SK-N-SH (cell line): ENCODE measurements around the gene UBL7. TPM values are rescaled to one million over a fixed set of nuclear protein-coding genes. Genes with fewer than 3 reads are reported as not detected.
"Not testable (repeated sequence)": the region's sequence is repeated elsewhere in the genome, so short reads cannot be mapped to it uniquely, and the experiment has no call there.

Experiments used
- CTCF ChIA-PET: fragments of 300-600, 350-600 bp; formaldehyde crosslinking; extraction: SDS; loops from one replicate; lab custom pipeline; 2021; lab: Yijun Ruan, JAX
- POLR2A ChIA-PET: fragments of 350-600 bp; sonication (Branson Sonifier 250); formaldehyde crosslinking; extraction: SDS; loops from one replicate; lab custom pipeline; 2020; ENCODE audit warnings: antibody characterized with exemption, inconsistent platforms; lab: Yijun Ruan, JAX
- DNase-seq: peaks from one replicate; pipeline ENCODE4 v3.0.0; 2012
- H2AFZ ChIP-seq: fragments of 200-600 bp; sonication (generic); 2 replicates; pipeline ENCODE4 v1.8.1; 2016; ENCODE audit warnings: antibody characterized with exemption, mild to moderate bottlenecking, low read depth
- H3F3A ChIP-seq: fragments of 200-600 bp; sonication (generic); replicated peaks from 2 replicates; pipeline ENCODE3; 2016; ENCODE audit warnings: antibody characterized with exemption, mild to moderate bottlenecking; ENCODE audit not compliant: insufficient read depth
- H3K27ac ChIP-seq, 2 experiments: fragments of 200-500 bp in 1 of 2; fragments of 200-600 bp in 1 of 2; sonication (Bioruptor generic) in 1 of 2; sonication (generic), shearing (Covaris generic) in 1 of 2; 2 replicates each; pipeline versions ENCODE4 v1.5.1 to v1.6.1; 2014 to 2016; ENCODE audit warnings: low read depth in 2 of 2, inconsistent platforms in 1 of 2, low read length in 1 of 2, mild to moderate bottlenecking in 1 of 2, mixed read lengths in 1 of 2
- H3K27me3 ChIP-seq: fragments of 200-600 bp; sonication (generic), shearing (Covaris generic); 2 replicates; pipeline ENCODE4 v1.6.1; 2016; ENCODE audit warnings: mixed run types; ENCODE audit not compliant: insufficient read depth
- H3K36me3 ChIP-seq, 2 experiments: fragments of 200-500 bp in 1 of 2; fragments of 200-600 bp in 1 of 2; sonication (Bioruptor generic) in 1 of 2; sonication (generic) in 1 of 2; replicated peaks in 1 of 2; 2 replicates each; pipeline versions ENCODE3 to v1.5.1; 2014 to 2016; ENCODE audit warnings: low read length in 1 of 2, mild to moderate bottlenecking in 1 of 2; ENCODE audit not compliant: insufficient read depth in 2 of 2, control insufficient read depth in 1 of 2
- H3K4me1 ChIP-seq, 2 experiments: fragments of 200-500 bp in 1 of 2; fragments of 200-600 bp in 1 of 2; sonication (Bioruptor generic) in 1 of 2; sonication (generic), shearing (Covaris generic) in 1 of 2; 2 replicates each; pipeline versions ENCODE4 v1.5.1 to v1.6.1; 2014 to 2016; ENCODE audit warnings: low read depth in 1 of 2, low read length in 1 of 2, mixed run types in 1 of 2; ENCODE audit not compliant: insufficient read depth in 2 of 2, control insufficient read depth in 1 of 2
- H3K4me2 ChIP-seq: fragments of 200-600 bp; sonication (generic), shearing (Covaris generic); 2 replicates; pipeline ENCODE4 v1.6.1; 2017; ENCODE audit warnings: mixed run types
- H3K4me3 ChIP-seq, 2 experiments: fragments of 200-500 bp in 1 of 2; fragments of 200-600 bp in 1 of 2; sonication (Bioruptor generic) in 1 of 2; sonication (generic), shearing (Covaris generic) in 1 of 2; 2 replicates each; pipeline versions ENCODE4 v1.5.1 to v1.8.1; 2014 to 2016; ENCODE audit warnings: low read depth in 2 of 2, inconsistent platforms in 1 of 2, low read length in 1 of 2, mild to moderate bottlenecking in 1 of 2, mixed read lengths in 1 of 2, moderate library complexity in 1 of 2
- H3K79me2 ChIP-seq: fragments of 200-600 bp; sonication (generic); 2 replicates; pipeline ENCODE4 v1.8.1; 2017; ENCODE audit warnings: mild to moderate bottlenecking; ENCODE audit not compliant: insufficient read depth
- H3K9ac ChIP-seq: fragments of 200-600 bp; sonication (generic); 2 replicates; pipeline ENCODE4 v1.6.1; 2017; ENCODE audit warnings: mixed run types
- H3K9me2 ChIP-seq: fragments of 200-600 bp; sonication (generic); 2 replicates; pipeline ENCODE4 v1.6.1; 2017; ENCODE audit warnings: mixed run types
- H3K9me3 ChIP-seq: fragments of 200-600 bp; sonication (generic); 2 replicates; pipeline ENCODE4 v1.6.1; 2017; ENCODE audit warnings: mixed run types, mild to moderate bottlenecking, moderate library complexity
- H4K20me1 ChIP-seq: fragments of 200-600 bp; sonication (generic); 2 replicates; pipeline ENCODE4 v1.6.1; 2017; ENCODE audit warnings: mild to moderate bottlenecking, mixed run types; ENCODE audit not compliant: insufficient read depth
- EP300 ChIP-seq, 2 experiments: IDR thresholded peaks; 2 replicates each; pipeline versions ENCODE4 v1.4.0 to v1.6.1; 2012; ENCODE audit warnings: borderline replicate concordance in 1 of 2, low read depth in 1 of 2, low read length in 1 of 2
- EZH2phosphoT487 ChIP-seq: fragments of 200-600 bp; sonication (generic); IDR thresholded peaks from 2 replicates; pipeline ENCODE4 v1.6.1; 2017; ENCODE audit warnings: low read depth, mixed run types, mild to moderate bottlenecking, antibody characterized with exemption, moderate library complexity, borderline replicate concordance
- MEF2A ChIP-seq: IDR thresholded peaks from 2 replicates; pipeline ENCODE4 v1.4.0; 2012; ENCODE audit warnings: low read depth, borderline replicate concordance
- MXI1 ChIP-seq: IDR thresholded peaks from 2 replicates; pipeline ENCODE4 v1.6.1; 2012; ENCODE audit warnings: mild to moderate bottlenecking, low read depth, low read length, improper control_type of control experiment
- NFIC ChIP-seq: IDR thresholded peaks from 2 replicates; pipeline ENCODE4 v1.4.0; 2012; ENCODE audit warnings: borderline replicate concordance
- POLR2AphosphoS5 ChIP-seq: IDR thresholded peaks from 2 replicates; pipeline ENCODE4 v1.6.1; 2012; ENCODE audit warnings: low read depth, low read length
- RAD21 ChIP-seq: IDR thresholded peaks from 2 replicates; pipeline ENCODE4 v1.6.1; 2012; ENCODE audit warnings: mild to moderate bottlenecking, low read length
- RCOR1 ChIP-seq: fragments of 150-350 bp; IDR thresholded peaks from 2 replicates; pipeline ENCODE4 v1.6.1; 2017; ENCODE audit warnings: antibody characterized with exemption, low read length
- RXRA ChIP-seq: IDR thresholded peaks from 2 replicates; pipeline ENCODE4 v1.4.0; 2012; ENCODE audit warnings: low read depth, mild to moderate bottlenecking, borderline replicate concordance
- TAF1 ChIP-seq: IDR thresholded peaks from 2 replicates; pipeline ENCODE4 v1.6.1; 2012; ENCODE audit warnings: low read depth, mild to moderate bottlenecking, low read length, moderate library complexity, borderline replicate concordance
- TEAD4 ChIP-seq: IDR thresholded peaks from 2 replicates; pipeline ENCODE4 v1.4.0; 2012; ENCODE audit warnings: mild to moderate bottlenecking, borderline replicate concordance; ENCODE audit not compliant: insufficient read depth
- WGBS: methylation state at CpG from one replicate; pipeline ENCODE4 v1.1.6; 2017; ENCODE audit warnings: low lambda C conversion rate; 5-methylcytosine and 5-hydroxymethylcytosine counted together
- polyA plus RNA-seq, 3 experiments: library from polyadenylated mRNA; depleted of rRNA; stranded (reverse); fragments of >200 nt; gene quantifications; 2 replicates each; pipeline ENCODE4 v1.2.3, GENCODE V29; 2012
- TF ChIP-seq, protein P1 (sequence below): IDR thresholded peaks from 2 replicates; pipeline ENCODE4 v1.4.0; 2012; ENCODE audit warnings: low read depth, borderline replicate concordance
- TF ChIP-seq, protein P2 (sequence below): fragments of 200-600 bp; sonication (generic); IDR thresholded peaks from 2 replicates; pipeline ENCODE4 v1.6.1; 2017; ENCODE audit warnings: antibody characterized with exemption, mild to moderate bottlenecking, moderate library complexity
- TF ChIP-seq, protein P3 (sequence below): IDR thresholded peaks from 2 replicates; pipeline ENCODE4; 2012

UBL7 gene
- polyA plus RNA-seq, 1 of the 3 experiments (the other 2 are of a cell fraction): 81.1 TPM

DNA sequence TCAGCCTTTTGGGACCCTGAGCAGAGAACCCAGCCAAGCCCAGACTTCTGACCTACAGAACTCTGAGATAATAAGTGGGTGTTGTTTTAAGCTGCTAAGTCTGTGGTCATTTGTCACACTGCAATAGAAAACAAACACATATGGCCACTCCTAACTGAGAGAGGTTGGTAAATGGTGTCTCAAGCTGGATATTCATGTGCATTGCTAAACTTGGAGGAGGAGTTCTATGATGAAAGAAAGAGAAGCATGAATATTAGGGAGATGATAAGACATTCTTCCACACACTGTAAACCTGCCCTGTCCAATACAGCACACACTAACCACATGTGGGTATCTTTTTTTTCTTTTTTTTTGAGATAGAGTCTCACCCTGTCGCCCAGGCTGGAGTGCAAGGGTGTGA is 27.8 kb upstream of the UBL7 start:
- ChIA-PET CTCF (interaction anchor here (1.1 to 2.4 kb wide), 8 partner anchors 10 to 116 kb away, joined by 3 to 14 read pairs (median 4); partner anchors contain the start of gene UBL7), POLR2A (interaction anchor here (1.6 kb wide), 1 partner anchor 115 kb away, joined by 5 read pairs; no protein-coding TSS in a partner anchor)

DNA sequence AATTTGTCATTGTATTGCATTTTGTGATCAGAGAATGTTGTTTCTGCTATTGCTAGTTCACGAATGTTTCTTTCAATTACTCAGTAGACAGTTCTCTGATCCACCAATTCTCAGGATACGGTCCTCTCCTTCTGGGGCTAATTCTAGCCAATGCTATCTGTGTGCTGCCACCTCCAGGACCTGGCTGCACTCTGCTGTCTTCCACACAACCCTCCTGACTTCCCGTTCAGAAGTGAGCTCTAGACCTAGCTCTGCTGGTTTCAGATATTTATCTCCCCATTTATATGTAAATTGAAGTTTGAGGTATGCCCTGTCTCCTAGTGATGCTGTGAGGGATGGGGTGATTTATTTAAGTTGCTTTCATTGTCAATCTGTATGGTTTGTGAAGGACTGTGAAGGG is 21.7 kb upstream of the UBL7 start:
- Histone ChIP-seq H3K4me2 (no peak overlapping the region), H4K20me1 (no peaks in the 10 kb centered on the region), H3K4me3 (no peak overlapping the region), H3K79me2 (no peaks in the 10 kb centered on the region), H2AFZ (no peak overlapping the region), H3K9me3 (no peaks in the 10 kb centered on the region), H3K27ac (no peak overlapping the region), H3F3A (no peaks in the 10 kb centered on the region), H3K36me3 (no peaks in the 10 kb centered on the region), H3K4me1 (no peaks in the 10 kb centered on the region), H3K9me2 (no peaks in the 10 kb centered on the region)
- CTCF ChIA-PET: interaction anchor here (0.7 to 1.8 kb wide), 7 partner anchors 11 to 286 kb away, joined by 3 to 4 read pairs (median 4); no protein-coding TSS in a partner anchor
- DNase-seq: peak; percentile 34
- WGBS: 69% methylated on average over 3 of the region's 3 CpGs
- TF ChIP-seq, protein P1, sequence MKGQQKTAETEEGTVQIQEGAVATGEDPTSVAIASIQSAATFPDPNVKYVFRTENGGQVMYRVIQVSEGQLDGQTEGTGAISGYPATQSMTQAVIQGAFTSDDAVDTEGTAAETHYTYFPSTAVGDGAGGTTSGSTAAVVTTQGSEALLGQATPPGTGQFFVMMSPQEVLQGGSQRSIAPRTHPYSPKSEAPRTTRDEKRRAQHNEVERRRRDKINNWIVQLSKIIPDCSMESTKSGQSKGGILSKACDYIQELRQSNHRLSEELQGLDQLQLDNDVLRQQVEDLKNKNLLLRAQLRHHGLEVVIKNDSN: no peak
- peak; percentile 36 for TF ChIP-seq RAD21
- TF ChIP-seq MXI1: no peak
- TF ChIP-seq, all 33 proteins: peak for 1
- POLR2A ChIA-PET: no interaction called here
- H3K27me3 ChIP-seq: no peaks in the 10 kb centered on the region
- H3K9ac ChIP-seq: no peak overlapping the region

More for the DNA sequence above, 27.8 kb upstream of the UBL7 start:
- H3K4me2 ChIP-seq: no peak overlapping the region
- H2AFZ ChIP-seq: no peak overlapping the region
- TF ChIP-seq EZH2phosphoT487: no peak
- no peak for TF ChIP-seq RAD21
- TF ChIP-seq POLR2AphosphoS5: no peak
- TF ChIP-seq MEF2A: no peak
- no peak for TF ChIP-seq TAF1
- no peak for TF ChIP-seq TEAD4
- TF ChIP-seq NFIC: no peak
- TF ChIP-seq, protein P2, sequence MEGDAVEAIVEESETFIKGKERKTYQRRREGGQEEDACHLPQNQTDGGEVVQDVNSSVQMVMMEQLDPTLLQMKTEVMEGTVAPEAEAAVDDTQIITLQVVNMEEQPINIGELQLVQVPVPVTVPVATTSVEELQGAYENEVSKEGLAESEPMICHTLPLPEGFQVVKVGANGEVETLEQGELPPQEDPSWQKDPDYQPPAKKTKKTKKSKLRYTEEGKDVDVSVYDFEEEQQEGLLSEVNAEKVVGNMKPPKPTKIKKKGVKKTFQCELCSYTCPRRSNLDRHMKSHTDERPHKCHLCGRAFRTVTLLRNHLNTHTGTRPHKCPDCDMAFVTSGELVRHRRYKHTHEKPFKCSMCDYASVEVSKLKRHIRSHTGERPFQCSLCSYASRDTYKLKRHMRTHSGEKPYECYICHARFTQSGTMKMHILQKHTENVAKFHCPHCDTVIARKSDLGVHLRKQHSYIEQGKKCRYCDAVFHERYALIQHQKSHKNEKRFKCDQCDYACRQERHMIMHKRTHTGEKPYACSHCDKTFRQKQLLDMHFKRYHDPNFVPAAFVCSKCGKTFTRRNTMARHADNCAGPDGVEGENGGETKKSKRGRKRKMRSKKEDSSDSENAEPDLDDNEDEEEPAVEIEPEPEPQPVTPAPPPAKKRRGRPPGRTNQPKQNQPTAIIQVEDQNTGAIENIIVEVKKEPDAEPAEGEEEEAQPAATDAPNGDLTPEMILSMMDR: no peak
- TF ChIP-seq, protein P1: no peak
- no peak for TF ChIP-seq RXRA
- TF ChIP-seq, protein P3, sequence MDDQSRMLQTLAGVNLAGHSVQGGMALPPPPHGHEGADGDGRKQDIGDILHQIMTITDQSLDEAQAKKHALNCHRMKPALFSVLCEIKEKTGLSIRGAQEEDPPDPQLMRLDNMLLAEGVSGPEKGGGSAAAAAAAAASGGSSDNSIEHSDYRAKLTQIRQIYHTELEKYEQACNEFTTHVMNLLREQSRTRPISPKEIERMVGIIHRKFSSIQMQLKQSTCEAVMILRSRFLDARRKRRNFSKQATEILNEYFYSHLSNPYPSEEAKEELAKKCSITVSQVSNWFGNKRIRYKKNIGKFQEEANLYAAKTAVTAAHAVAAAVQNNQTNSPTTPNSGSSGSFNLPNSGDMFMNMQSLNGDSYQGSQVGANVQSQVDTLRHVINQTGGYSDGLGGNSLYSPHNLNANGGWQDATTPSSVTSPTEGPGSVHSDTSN: no peak
- TF ChIP-seq EP300 (IDR thresholded peaks at IDR 0.05; ENCODE audit: borderline replicate concordance in 1 of 2, low read depth in 1 of 2, low read length in 1 of 2): no peak
- no peak for TF ChIP-seq RCOR1
- DNase-seq: no peak
- no peaks in the 10 kb centered on the region for H3K36me3 ChIP-seq
- H4K20me1 ChIP-seq: no peaks in the 10 kb centered on the region
- H3K9ac ChIP-seq: no peak overlapping the region
- H3K9me2 ChIP-seq: no peaks in the 10 kb centered on the region
- H3K27me3 ChIP-seq: no peaks in the 10 kb centered on the region
- H3K4me3 ChIP-seq: no peak overlapping the region
- H3K9me3 ChIP-seq: no peaks in the 10 kb centered on the region
- H3K4me1 ChIP-seq: peaks cover 0 to 3% of the 10 kb centered on the region in 2 experiments; a peak in 1 of 4 replicates
- H3K27ac ChIP-seq: no peak overlapping the region
- 70% methylated on average over 1 of the region's 1 CpG for WGBS
- H3K79me2 ChIP-seq: no peaks in the 10 kb centered on the region
- no peaks in the 10 kb centered on the region for H3F3A ChIP-seq

DNA sequence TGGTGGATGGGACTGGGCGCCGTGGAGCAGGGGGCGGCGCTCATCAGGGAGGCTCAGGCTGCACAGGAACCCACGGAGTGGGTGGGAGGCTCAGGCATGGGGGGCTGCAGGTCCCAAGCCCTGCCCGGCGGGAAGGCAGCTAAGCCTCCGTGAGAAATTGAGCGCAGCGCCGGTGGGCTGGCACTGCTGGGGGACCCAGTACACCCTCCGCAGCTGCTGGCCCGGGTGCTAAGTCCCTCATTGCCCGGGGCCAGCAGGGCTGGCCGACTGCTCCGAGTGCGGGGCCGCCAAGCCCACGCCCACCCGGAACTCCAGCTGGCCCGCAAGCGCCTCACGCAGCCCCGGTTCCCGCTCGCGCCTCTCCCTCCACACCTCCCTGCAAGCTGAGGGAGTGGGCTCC is 19.4 kb upstream of the UBL7 start:
- H3K9me3 ChIP-seq, CTCF ChIA-PET, H4K20me1 ChIP-seq, H3K4me3 ChIP-seq, H3K9ac ChIP-seq, H3K36me3 ChIP-seq, H3K4me1 ChIP-seq, H3K27ac ChIP-seq, H2AFZ ChIP-seq, H3K9me2 ChIP-seq, H3K79me2 ChIP-seq, H3K27me3 ChIP-seq, H3K4me2 ChIP-seq, H3F3A ChIP-seq, POLR2A ChIA-PET, DNase-seq: not testable (repeated sequence)
- WGBS: 67% methylated on average over 1 of the region's 27 CpGs
